ENCODE results near the gene COL18A1. TPM values are rescaled to one million over a fixed set of nuclear protein-coding genes. Genes with fewer than 3 reads are reported as not detected.

The COL18A1 gene
- total and polyA plus RNA-seq, 9 of the 15 experiments (the other 6 are each of a cell fraction or from before 2014, with no cell fraction given) = 0.14 to 16.4 (median 2.0) TPM

- no peak for TF ChIP-seq ESRRB (CRISPR knock-in tag; IDR thresholded peaks at IDR 0.05; ENCODE audit: borderline replicate concordance)
Observed at GRCh38 chr21:45439161-45439872, 34.4 kb downstream of the COL18A1 start (continued).

- CTCF ChIA-PET (ENCODE audit: low intra/inter-chr PET ratio) = interaction anchor here (0.6 to 3.6 kb wide), 9 partner anchors 53 to 381 kb away, joined by 3 to 100 read pairs (median 4); no protein-coding TSS in a partner anchor
- no peak overlapping the region for H2AFZ ChIP-seq (ENCODE audit: low read depth, low read length)
Observed at GRCh38 chr21:45439901-45440461, 35.0 kb downstream of the COL18A1 start.

More at GRCh38 chr21:45439901-45440461, 35.0 kb downstream of the COL18A1 start:
- no peaks in the 10 kb centered on the region; the same call in 2 of the 3 replicates for H3K79me2 ChIP-seq (ENCODE audit: control insufficient read depth, insufficient read depth, low read length)
- TF ChIP-seq ARID3A (IDR thresholded peaks at IDR 0.05; ENCODE audit: borderline replicate concordance, low read depth, low read length) (no peak), MED1 (CRISPR knock-in tag; IDR thresholded peaks at IDR 0.05; ENCODE audit: borderline replicate concordance) (0 out of 2 replicates have a peak, but pooled peaks have one; percentile 47), LCOR (CRISPR knock-in tag; IDR thresholded peaks at IDR 0.05) (no peak), FIP1L1 (IDR thresholded peaks at IDR 0.05; ENCODE audit: low read depth, low read length, poor library complexity, severe bottlenecking) (peak; percentile 8), TEAD4 (IDR thresholded peaks at IDR 0.05; ENCODE audit: low read length) (no peak), TEAD4 (CRISPR knock-in tag; IDR thresholded peaks at IDR 0.05; ENCODE audit: borderline replicate concordance) (peak; percentile 47; the same call in 1 of the 2 replicates), FOXA3 (CRISPR knock-in tag; conservative IDR thresholded peaks at IDR 0.05 in 1 of 2, IDR thresholded peaks at IDR 0.05 in 1 of 2) (0 out of 4 replicates have a peak, but pooled peaks of 1 of the 2 experiments have one; percentile 27)
- FAIRE-seq = no peak
- peaks cover 0 to 7% of the 10 kb centered on the region in 2 experiments; a peak in 2 of 5 replicates for H3K27me3 ChIP-seq (ENCODE audit: control insufficient read depth in 2 of 2, insufficient read depth in 2 of 2, low read length in 2 of 2)
- WGBS (ENCODE audit: insufficient coverage, low coverage, missing lambda C conversion rate) = 49% methylated on average over 25 of the region's 28 CpGs
- no peak overlapping the region for H3K4me2 ChIP-seq (ENCODE audit: insufficient read depth, low read length)
- H3K27ac ChIP-seq (ENCODE audit: extremely low read depth, low read depth, low read length) = no peak overlapping the region
- H4K20me1 ChIP-seq (replicated peaks; ENCODE audit: control insufficient read depth, insufficient read depth, low read length) = peaks cover 14% of the 10 kb centered on the region
- H3K4me3 ChIP-seq = no peak overlapping the region
- H3K4me1 ChIP-seq (replicated peaks in 1 of 2; ENCODE audit: control insufficient read depth in 2 of 2, insufficient read depth in 2 of 2, low read length in 2 of 2) = peaks cover 10 to 63% of the 10 kb centered on the region in 2 experiments; a peak in 4 of 5 replicates
- POLR2A ChIA-PET = no interaction called here
- no peak for ATAC-seq
- H3K36me3 ChIP-seq (ENCODE audit: control insufficient read depth, insufficient read depth, low read length) = no peaks in the 10 kb centered on the region
- no TSS peak for BruUV-seq (replicated peaks)
- DNase-seq (ENCODE audit: extremely low read depth in 1 of 4, low spot score in 3 of 4) = no peak
- H3K9me1 ChIP-seq (ENCODE audit: control insufficient read depth, insufficient read depth, low read length) = no peaks in the 10 kb centered on the region
- intact Hi-C loops (cut with micrococcal nuclease) (loop anchor here (1.0 to 2.0 kb wide), 4 partner anchors 53 to 287 kb away; no protein-coding TSS in a partner anchor), in situ Hi-C loops (cut with MboI) (loop anchor here (10.0 kb wide), 1 partner anchor 485 kb away; no protein-coding TSS in a partner anchor)
- H3K9ac ChIP-seq (ENCODE audit: insufficient read depth in 1 of 2, low read depth in 2 of 2, low read length in 2 of 2) = peak overlapping the region in 1 of 2 experiments; percentile 4; a peak in 1 of 4 replicates
- H3K9me3 ChIP-seq (replicated peaks; ENCODE audit: control insufficient read depth, insufficient read depth, low read depth, low read length) = peaks cover 2% of the 10 kb centered on the region; the same call in 1 of the 2 replicates
